Activated CD4-positive, alpha-beta T cell treated with anti-CD3 and anti-CD28 coated beads, Interleukin-2, amount 50 U/mL, for 48 hours (primary cell): ENCODE data around the gene CPNE6.
"Not testable (repeated sequence)": the region's sequence is repeated elsewhere in the genome, so short reads cannot be mapped to it uniquely, and the experiment has no call there.

Experiments used
- DNase-seq, 2 experiments: peaks; one replicate each; pipeline ENCODE4 v3.0.0-alpha.2; 2020

The CPNE6 gene

DNA sequence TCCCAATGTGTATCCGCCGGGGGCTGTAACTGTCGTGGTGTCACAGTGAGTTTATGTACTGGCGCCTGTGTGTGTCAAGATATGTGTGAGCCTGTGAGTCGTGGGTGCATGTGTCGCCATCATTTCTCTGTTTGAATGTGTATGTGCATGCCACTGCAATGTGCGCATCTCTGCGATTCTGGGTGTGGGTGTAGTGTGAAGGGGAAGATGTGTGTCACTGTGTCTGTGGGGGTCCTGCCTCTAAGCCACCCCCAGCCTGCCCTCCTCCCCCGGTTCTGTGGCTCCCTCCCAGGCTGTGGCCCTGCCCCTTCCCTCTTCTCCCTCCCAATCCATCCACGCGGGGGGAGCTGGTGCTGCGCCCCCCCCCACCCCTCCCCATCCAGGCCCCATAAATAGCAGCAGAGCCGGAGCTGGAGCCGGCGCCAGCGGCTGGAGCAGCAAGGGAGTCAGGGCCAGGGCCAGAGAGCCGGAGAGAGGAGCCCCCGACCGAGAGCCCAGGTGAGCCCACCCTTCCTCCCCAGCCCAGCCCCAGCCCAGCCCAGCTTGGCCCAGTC is at the start of gene CPNE6:
Gene CPNE6 (plus strand): TSS at position 419 of the 554 bp plus-strand sequence. CDS start 1,375 bp downstream, outside the sequence.
- DNase-seq, result peak; percentile 41 to 55

GRCh38 chr14:24024939-24025418 is 46.4 kb upstream of the CPNE6 start:
- DNase-seq, result not testable (repeated sequence)

GRCh38 chr14:24029687-24030086 is 41.7 kb upstream of the CPNE6 start:
- not testable (repeated sequence) for DNase-seq

DNA sequence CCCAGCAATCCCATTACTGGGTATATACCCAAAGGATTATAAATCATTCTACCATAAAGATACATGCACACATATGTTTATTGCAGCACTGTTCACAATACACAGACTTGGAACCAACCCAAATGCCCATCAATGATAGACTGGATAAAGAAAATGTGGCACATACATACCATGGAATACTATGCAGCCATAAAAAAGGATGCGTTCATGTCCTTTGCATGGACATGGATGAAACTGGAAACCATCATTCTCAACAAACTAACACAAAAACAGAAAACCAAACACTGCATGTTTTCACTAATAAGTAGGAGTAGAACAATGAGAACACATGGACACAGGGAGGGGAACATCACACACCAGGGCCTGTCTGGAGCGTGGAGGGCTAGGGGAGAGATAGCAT is 40.0 kb upstream of the CPNE6 start:
- not testable (repeated sequence) for DNase-seq

GRCh38 chr14:24032727-24033418 is 38.5 kb upstream of the CPNE6 start:
- no peak for DNase-seq

DNA sequence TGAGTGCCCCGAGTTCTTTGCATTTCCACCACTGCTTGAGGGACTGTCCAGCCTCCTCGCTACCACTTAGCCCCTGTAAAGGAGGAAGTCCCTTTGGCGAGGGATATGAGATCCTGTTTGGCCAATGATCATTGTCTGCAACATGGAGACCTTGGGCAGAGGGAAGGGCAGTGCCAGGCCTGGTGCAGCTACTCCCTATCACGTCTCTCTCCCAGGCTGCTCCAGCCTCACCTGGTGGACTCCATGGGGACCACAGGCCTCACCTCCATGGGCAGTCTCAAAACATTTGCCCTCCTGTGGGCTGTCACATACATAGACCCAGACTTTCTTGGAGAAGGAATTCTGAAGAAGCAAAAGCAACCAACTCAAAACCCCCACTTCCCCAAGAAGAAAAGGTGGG is 35.6 kb upstream of the CPNE6 start:
- DNase-seq, result not testable (repeated sequence)

- peak; percentile 68 to 72 for DNase-seq
These were observed 35.0 kb upstream of the CPNE6 start for GRCh38 chr14:24036169-24036962.

- DNase-seq, result not testable (repeated sequence)
These were observed 34.3 kb upstream of the CPNE6 start for GRCh38 chr14:24036963-24037657.

GRCh38 chr14:24037658-24038037 is 33.7 kb upstream of the CPNE6 start:
- DNase-seq, result no peak

DNA sequence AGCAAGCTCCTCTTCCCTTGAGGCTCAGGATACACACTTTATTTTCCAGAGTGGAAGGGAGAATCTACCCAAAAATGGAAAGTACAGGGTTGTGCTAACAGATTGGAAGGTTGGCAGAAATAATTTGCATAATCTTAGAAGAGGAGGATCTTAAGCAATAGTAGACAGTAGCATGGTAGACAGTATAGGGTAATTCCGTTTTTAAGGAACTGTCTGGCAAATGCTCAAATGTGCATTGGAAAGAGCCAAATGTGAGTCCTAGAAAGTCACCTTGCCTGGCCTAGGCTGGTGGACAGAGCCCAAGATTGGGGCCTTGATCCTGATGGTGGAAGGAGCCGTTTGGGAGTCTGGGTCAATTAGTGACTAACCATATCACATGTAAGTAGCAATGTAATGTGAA is 32.7 kb upstream of the CPNE6 start:
- no peak for DNase-seq

GRCh38 chr14:24040692-24041091 is 30.7 kb upstream of the CPNE6 start:
- no peak for DNase-seq

GRCh38 chr14:24042746-24043145 is 28.6 kb upstream of the CPNE6 start:
- DNase-seq, result no peak

- DNase-seq, result not testable (repeated sequence)
These were observed 22.4 kb upstream of the CPNE6 start for GRCh38 chr14:24049002-24049401.

GRCh38 chr14:24050753-24051152 is 20.6 kb upstream of the CPNE6 start:
- not testable (repeated sequence) for DNase-seq

GRCh38 chr14:24051176-24051788 is 20.1 kb upstream of the CPNE6 start:
- peak in 1 of 2 experiments; percentile 18 for DNase-seq

DNA sequence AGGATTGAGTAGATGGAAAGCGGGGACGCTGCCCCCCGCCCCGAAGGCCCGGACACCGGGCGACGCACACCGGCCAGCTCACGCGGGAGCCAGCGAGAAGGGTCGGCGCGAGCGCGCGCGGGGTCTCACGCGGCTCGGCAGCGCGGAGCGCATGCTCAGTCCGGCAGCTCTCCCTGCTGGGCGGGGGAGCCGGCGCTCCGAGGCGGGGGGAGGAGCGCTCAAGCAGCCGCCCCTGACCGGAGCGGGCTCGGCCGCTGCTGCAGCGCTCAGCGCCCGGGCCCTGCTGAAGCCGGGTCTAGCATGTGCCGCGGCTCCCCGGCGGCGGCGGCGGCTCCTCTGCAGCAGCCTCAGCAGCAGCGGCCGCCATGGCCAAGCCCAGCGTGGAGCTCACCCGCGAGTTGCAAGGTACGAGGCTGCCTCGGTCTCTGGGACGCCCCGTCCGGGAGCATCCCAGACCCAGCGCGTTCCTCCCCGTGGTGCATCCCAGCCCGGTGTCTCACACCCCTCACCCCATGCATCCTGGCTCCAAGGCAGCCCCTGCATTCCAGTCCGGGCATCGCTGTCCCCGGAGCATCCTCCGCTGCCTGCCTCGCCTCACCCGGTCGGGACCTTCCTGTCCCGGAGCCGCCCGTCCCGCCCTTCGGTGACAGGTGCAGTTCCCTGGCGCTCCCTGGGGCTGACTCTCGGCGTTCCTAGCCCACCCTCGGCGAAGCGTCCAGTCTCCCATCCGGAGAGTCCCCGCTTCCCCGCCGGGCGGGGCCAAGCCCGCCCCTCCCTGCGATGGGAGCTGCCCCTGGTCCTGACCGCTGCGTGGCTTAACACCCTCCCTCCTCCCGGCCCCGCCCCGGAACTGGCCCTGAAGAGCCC is 19.3 kb upstream of the CPNE6 start, which contains the start of gene CARMIL3:
Gene CARMIL3 (plus strand): TSS at position 221 of the 867 bp plus-strand sequence. CDS start 145 bp downstream, at position 366.
- peak; percentile 63 to 71 for DNase-seq

DNA sequence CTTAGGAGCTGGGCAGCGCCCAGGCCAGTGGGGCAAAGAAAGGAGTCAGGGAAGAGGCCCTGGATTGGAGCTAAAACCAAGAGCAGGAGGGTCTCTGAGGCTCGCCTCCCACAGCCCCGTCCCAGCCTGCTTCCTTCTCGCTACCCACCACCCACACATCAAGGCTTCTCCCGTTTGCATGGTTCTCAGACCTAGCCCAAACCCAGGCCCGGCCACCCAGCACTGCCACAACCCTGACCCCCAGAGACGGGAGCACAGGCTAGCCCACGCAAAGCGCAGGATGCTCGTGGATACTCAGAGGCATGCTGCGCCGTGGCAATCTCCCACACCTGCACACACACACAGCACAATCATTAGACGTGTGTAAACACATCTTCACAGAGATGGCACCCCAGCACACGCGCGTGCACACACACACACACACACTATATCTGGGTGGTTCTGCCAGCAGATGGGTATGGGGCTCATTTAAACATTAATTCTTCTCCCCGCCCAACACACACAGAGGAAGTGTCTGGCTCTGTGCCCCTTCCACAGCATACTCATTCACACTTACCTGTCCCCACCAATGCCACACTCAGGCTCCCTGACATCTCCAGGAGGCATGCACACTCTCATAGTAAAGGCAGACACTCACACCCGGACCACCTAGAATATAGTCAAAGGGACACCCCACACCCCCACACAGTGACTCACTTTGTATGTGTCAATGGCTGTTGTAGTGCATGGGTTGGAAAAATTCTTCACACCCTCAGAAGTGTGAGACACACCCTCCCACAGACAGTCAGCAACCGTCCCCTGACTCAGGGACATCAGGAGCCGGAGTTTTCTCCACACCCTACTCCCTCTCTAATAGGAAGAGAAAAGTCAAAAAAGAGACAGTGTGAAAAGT is 18.5 kb upstream of the CPNE6 start:
- DNase-seq, result peak; percentile 55 to 70

GRCh38 chr14:24053548-24054323 is 17.6 kb upstream of the CPNE6 start:
- DNase-seq, result no peak

- no peak for DNase-seq
These were observed 17.1 kb upstream of the CPNE6 start for GRCh38 chr14:24054324-24054641.

DNA sequence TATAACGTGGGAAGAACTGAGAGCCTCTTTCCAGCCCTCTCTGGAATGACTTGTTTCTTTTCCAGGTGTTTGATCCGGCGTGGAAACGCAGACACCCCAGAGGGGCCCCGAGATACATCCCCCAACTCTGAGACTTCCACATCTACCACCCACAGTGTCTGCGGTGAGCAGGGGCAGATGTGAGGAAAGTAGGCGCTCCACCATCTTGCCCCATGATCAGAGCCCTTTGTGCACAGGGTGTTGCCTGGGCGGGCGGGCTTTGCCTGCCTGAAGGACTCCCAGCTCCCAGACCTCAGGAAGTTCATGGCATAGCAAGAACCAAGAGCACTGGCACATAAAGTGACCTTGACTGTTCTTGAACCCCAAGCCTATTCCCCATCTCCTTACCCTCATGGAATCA is 16.7 kb upstream of the CPNE6 start:
- DNase-seq, result no peak
